GM19023 (cell line): Measurements from ENCODE around the gene CCDC60.

Experiments used
- ATAC-seq: cut with Tn5 transposase; IDR thresholded peaks from one replicate; pipeline ENCODE4 v1.9.1; 2021; ENCODE audit warnings: mild to moderate bottlenecking, moderate library complexity; ENCODE audit not compliant: unreplicated experiment

CCDC60 gene

GRCh38 chr12:119432949-119433348, 98.4 kb downstream of the CCDC60 start:
- no peak for ATAC-seq

DNA sequence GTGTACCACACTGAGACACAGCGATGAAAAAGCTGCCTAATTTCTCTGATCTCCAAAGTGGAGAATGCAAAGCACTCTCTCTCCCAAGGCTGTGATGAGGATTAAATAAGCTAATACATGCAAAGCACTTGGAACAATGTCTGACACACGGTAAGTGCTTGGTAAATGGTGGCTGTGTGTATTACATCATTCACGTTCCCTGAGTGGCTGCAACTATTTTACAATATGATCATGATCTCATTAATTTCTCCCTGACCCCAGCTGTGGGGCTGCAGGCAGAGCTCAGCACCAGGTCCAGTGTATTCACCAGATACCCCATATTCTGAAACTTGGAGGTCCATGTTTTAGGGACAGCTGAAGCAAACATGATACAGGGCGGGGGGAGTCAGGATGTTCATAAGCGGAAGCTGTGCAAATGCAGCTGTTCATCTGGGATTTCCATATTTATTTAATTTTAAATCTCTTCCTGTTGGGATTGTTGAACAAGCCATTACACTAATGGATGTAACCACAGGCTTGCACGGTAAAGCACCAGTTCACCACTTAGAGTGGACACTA, 106.4 kb downstream of the CCDC60 start:
- ATAC-seq = no peak

DNA sequence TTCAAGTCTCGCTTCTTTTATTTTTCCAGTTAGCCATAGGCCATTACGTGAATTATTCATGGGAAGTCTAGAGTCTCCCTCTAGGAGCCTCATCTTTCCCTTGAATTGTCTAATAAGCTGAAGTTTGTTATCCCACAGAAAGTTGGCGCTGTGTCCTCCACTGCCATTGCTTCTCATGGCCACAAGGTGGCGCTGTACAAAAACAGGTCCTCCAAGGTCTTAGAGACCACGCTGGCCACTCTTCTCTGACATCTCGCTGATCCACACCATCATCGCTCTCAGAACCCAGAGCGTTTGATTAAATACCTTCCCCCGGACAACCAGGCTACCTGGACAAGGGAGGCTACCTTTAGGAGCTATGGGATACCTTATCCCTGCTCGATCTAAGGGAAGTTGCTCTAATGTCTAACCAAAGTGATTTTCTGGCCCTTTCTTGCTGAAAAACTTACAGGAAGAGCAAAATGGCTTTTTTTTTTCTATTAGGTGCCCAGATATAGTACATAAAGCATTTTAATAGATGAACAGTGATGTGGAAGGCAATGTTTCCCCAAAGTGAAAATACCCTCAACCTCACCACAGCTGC, 110.0 kb downstream of the CCDC60 start:
- ATAC-seq = no peak

DNA sequence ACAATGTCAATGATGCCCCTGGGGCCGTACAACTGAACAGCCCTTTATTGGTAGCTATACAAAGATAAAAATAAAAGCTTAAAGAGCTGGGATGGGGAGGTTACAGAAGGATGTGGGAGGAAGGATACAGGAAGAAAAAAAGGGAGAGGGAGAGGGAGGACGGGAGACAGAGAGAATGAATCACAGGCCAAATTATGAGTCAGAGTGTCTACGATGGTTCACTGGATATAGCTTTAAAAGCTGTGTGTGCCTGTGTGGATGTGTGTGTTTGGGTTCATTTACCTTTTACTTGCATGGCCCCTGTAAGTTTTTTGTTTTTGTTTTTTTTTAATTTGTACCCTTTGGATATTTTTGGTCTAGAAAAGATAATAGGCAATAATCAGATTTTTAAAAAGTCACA, 111.9 kb downstream of the CCDC60 start:
- ATAC-seq = no peak

DNA sequence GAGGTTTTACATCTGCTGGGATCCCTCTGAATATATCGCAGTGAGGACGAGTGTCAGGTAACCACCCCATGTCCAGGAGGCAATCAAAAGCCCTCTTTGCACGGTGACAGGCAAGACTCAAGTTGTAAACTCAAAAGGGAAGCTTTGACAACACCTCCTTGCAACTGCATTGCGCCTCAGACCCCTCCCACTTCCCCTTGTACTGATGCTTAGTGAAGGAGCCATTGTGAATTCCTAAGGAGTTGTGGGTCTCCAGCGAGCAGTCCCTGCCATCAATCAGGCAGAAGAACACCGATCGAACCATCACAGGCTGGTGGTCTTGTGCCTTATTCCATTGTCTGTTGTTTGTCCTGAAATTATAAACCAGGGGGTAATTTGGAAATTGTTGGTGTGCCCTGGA, 112.6 kb downstream of the CCDC60 start:
- no peak for ATAC-seq

GRCh38 chr12:119447618-119448017, 113.1 kb downstream of the CCDC60 start:
- ATAC-seq = no peak

DNA sequence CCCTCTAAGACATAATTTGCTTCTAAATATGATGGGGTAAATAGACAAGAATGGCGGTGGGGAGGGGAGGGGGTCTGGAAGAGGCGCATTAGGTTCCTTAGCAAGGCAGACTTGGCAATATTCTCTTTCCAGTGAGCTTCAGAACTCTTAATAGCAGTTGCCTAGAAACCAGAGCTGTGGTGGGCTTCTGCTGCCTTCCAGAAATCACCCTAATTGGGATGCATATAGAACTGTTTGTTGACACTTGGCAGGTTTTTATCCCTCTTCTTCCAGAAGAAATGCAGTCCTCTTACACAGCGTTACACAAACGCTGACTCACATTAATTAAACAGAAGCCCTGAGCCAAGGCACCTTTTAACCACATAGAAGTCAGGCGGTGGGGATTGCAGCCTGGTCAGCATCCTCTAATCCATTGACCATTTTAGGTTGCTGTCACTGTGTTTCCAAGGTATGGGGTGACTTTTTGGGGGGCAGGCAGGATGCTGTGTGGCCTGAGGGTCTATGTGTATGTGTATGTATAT, 114.1 kb downstream of the CCDC60 start:
- no peak for ATAC-seq

DNA sequence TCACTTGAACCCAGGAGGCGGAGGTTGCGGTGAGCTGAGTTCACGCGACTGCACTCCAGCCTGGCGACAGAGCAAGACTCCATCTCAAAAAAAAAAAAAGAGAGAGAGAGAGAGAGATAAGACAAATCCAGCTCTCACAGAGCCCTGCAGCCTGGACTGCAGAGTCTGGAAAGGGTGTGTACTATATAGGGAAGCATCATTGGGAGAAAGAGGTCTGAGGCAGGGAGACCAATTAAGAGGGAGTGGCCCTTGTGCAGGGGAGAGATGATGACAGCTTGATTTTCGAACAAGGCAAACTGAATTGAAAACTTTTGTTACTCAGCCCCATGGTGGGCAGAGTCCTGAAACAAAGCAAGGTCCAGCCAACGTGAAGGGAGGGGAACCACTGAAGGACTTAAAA, 116.2 kb downstream of the CCDC60 start:
- ATAC-seq = no peak

- no peak for ATAC-seq
Observed at GRCh38 chr12:119456824-119457223, 122.3 kb downstream of the CCDC60 start.

DNA sequence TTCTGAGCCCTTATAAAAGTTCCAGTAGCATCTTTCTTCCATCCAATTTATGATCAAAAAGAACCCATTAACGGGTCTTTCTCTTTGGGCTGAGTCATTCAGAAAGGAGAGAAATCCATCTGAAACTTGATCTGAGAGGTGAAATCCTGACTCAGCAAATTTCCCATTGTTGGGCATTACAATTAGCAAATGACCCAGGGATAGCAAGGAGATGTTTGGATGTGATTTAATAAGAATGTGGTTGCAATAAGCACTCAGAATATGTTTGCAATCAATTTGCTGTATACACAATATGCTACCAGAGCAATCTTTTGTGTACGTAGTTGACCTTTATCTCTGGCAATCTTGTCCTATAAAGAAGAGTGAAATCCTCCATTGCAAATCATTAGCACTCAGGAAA, 122.7 kb downstream of the CCDC60 start:
- ATAC-seq = no peak

DNA sequence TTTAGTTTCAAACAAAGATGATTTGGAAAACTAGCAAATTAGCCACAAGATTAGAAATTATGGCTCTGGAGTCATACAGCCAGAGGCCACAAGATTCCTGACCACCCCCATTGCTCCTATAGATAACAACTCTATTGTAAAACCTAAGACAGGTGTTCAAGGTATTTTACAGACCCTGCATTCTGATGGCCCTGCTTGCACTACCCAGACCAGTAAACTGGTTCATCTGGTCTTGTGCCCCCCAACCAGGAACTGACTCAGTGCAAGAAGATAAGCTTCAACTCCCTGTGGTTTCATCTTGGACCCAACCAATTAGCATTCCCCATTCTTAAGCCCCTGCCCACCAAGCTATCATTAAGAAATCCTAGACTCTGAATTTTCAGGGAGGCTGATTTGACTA, 125.0 kb downstream of the CCDC60 start:
- no peak for ATAC-seq

DNA sequence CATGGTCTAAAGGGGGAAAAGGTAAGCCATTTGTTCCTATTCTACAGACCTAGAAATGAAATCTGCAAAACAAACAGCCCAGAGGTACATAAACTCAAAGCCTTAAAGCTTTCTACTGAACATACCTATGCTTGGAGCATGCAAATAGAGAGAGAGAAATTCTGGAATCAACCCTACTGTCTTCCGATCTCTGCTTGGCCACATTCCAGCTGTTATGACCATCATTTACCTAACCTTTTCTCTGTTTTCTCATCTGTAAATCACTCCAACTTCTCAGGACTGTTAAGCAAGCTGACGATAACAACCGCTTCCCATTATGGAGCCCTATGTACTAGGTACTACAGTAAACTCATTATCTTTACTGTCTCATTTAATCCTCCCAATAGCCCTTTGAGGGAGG, 126.3 kb downstream of the CCDC60 start:
- no peak for ATAC-seq

DNA sequence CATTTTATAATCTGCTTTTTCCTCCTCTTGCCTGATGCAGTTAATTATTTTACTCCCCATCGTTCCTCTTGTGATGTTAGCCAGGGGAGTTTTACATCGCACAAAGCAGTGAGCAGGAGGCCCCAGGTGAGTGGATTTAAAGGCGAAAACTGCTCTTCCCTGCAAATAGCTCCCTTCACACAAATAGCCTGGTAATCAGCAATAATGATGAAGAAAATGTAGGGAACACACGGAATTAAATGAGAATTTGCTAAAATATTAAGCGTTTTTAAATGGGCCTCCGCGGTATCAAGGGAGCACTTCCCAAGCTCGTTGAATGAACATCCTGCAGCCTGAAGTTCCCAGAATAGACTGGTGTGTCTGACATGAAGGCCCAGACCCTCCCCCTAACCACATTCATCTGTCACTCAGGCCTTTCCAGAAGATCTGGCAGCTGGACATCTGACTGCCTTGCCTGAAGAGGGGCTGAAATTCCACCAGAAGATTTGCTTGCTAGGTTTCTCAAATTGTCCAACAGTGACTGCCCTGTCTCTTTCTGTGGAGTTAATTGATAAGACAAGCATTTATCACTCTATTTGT, 127.2 kb downstream of the CCDC60 start:
- no peak for ATAC-seq

DNA sequence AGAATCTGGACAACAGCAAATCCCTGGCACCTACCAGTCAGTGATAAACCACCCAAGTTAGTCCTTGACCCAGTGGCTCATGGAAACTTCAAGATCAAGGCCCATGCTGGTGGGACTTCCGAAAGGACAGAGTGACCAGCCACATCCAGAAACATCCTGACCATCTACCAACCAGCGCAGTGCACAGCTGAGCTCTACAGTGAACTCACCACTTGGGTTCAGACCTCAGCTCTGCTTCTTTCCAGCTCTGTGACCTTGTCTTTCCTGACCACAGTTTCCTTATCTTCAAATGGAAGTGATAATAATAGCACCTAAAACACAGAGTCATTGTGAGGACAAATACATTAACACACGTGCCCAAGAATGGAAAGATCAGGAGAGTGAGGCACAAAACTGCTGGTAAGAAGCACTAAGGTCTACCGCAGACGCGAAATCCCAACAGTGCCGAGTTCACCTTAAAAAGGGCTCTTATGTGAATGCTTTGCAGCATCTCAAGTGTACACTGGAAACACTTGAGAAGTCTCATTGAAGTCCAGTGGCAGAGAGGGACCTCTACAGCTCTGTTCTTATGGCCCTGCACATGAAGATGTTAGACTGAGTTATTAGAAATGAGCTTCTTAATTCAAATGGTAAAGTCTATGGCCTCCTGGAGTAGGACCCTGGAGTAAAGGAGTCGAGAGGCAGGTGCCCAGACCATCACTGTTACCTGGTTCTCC, 128.8 kb downstream of the CCDC60 start:
- ATAC-seq = no peak

DNA sequence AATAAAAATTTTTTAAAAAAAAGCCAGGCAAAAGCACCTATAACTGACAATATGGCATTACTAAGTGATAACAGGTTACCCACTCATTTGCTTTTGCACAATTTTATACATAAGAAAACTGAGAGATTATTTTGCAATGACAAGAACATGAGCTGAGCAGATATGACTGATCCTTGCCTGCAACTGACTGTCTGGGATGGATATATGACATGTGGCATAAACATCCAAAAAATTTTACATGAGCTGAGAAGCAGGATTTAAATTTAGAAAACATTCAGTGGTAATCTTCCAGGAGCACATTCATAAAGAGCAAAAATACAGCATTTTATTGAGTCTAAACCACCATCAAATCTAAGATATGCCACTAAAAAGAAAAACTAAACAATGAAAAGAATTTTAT, 133.8 kb downstream of the CCDC60 start:
- no peak for ATAC-seq

DNA sequence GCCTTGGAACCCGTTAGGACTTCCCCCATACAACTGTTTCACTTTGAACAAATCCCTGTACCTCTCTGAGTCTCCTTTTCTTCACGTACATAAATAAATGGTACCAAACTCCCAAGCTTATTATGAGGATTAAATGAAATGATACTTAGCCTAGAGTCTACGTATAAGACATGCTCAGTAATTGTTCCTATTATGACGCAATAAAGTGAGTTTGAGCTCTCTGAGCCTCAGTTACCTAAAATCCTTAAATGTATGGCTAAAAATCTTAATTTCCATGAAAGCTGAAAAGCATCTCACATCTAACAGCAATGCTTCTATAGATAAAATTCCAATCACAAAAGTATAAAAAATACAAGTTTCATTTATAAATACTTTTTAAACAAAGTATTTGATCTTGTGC, 141.1 kb downstream of the CCDC60 start:
- no peak for ATAC-seq

GRCh38 chr12:119476951-119477350, 142.4 kb downstream of the CCDC60 start:
- no peak for ATAC-seq

DNA sequence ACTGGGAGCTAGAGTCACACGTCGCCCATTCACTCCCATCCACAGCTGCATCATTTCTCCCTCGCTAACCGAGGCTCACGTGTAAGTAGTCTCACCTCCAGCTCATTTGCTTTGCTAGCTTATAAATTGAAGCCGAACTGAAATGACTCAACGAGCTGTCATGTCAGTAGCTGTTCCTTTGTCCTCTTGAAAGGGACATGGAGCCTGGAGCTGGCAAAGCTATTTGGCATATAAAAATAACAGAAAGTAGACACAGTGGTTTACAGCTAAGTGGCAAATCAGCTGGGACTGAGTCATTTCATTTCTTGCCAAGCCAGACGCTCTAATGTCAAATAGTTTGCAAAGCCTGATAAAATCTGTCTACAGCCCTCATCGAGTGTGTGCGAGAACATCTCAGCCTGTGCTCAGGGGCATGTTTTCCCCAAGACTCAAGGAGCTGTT, 144.6 kb downstream of the CCDC60 start:
- ATAC-seq = no peak

DNA sequence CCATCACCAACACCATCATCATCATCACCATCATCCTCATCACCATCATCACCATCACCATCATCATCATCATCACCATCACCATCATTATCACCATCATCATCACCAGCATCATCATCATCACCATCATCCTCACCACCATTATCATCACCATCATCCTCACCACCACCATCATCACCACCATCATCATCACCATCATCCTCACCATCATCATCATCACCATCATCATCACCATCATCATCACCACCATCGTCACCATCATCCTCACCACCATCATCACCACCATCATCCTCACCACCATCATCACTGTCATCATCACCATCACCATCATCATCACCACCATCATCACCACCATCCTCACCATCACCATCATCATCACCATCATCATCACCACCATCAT, 146.0 kb downstream of the CCDC60 start:
- ATAC-seq = no peak

DNA sequence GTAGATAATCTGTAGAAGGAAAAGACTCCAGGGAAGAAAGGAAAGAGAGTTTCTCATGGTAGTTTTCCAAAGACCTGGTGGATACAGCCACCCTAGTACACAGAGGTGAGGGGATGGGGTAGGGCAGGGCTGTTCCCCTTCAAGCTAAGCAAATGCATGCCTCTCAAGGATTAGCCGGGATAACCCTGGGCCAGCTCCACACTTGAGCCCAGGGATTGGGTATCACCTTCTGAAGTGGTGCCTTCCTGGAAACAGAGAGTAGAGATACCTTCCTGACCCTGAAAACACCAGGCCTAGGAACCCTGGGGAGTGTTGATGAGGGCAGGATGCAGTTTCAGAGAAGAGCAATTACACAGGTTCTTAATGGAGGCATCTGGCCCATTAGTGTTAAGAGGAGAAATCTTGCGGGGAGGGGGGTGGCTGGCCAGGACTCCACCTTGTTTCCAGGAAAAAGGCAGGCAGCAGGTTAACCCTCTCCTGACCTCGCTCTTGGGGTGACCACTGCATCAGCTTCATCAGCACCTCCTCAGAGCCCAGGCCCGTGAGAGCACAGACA, 152.1 kb downstream of the CCDC60 start:
- no peak for ATAC-seq

DNA sequence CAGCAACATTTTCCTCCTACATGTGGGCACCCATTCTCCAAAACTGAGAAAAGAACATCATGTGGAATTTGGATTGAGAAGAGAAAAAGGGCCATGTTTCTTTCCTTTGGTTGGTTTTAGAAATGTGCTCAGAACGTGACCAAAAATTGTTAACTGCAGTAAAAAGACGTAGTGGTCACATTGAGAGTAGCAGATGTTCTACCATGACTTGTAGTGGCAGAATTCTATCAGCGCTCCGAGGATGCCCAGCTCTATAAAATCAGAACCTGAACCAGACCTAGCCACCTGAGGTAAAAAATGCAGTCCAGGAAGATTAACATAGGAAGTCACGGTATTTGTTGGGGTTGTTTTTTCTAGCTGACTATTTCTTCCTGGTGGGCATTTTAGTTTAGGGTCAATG, 157.3 kb downstream of the CCDC60 start:
- no peak for ATAC-seq

DNA sequence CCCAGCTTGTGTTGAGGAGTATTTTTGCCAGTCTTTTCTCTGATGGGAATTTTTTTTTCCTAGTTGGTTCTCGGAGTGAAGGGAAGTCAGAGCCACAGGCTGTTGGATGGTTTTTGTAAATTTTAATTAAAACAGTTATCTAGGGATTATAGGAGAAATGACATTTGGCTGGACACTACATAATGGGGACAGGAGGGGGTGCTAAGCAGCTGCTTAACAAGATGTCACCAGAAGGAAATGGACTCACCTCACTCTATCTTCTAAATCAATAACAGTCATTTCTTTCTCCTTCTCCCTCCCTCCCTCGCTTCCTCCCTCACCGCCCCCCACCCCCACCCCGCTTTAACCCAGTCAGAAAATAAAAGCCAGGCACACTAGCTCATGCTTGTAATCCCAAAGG, 165.7 kb downstream of the CCDC60 start:
- no peak for ATAC-seq
